Osteoblast (primary cell): ENCODE measurements around the gene CAPN12. TPM values are rescaled to one million over a fixed set of nuclear protein-coding genes. Genes with fewer than 3 reads are reported as not detected.

Experiments
- DNase-seq: peaks from one replicate; pipeline ENCODE4 v3.0.0; 2011; ENCODE audit warnings: low spot score, mixed read lengths; ENCODE audit not compliant: insufficient read length; ENCODE audit errors: missing footprints
- H2AFZ ChIP-seq: 2 replicates; pipeline ENCODE4 v1.6.0; 2011; ENCODE audit warnings: mild to moderate bottlenecking, low read length
- H3K27ac ChIP-seq: 2 replicates; pipeline ENCODE4 v1.5.1; 2011; ENCODE audit warnings: mild to moderate bottlenecking, low read depth, low read length, moderate library complexity
- H3K27me3 ChIP-seq: 2 replicates; pipeline ENCODE4 v1.6.0; 2012; ENCODE audit warnings: mild to moderate bottlenecking, control low read depth, inconsistent platforms, low read length, moderate library complexity; ENCODE audit not compliant: insufficient read depth
- H3K36me3 ChIP-seq: 2 replicates; pipeline ENCODE4 v1.5.1; 2011; ENCODE audit warnings: mild to moderate bottlenecking, low read length, control low read depth, moderate library complexity; ENCODE audit not compliant: insufficient read depth
- H3K4me1 ChIP-seq: 2 replicates; pipeline ENCODE4 v1.5.1; 2011; ENCODE audit warnings: mild to moderate bottlenecking, low read length, control low read depth, moderate library complexity; ENCODE audit not compliant: insufficient read depth
- H3K4me2 ChIP-seq: 2 replicates; pipeline ENCODE4 v1.6.0; 2011; ENCODE audit warnings: mild to moderate bottlenecking, low read length; ENCODE audit not compliant: insufficient read depth
- H3K4me3 ChIP-seq: fragments of 200-600 bp; sonication (generic); 3 replicates; pipeline ENCODE4 v1.5.1; 2012; ENCODE audit warnings: mild to moderate bottlenecking, low read length, inconsistent platforms; ENCODE audit not compliant: insufficient read depth
- H3K79me2 ChIP-seq: 2 replicates; pipeline ENCODE4 v1.6.0; 2012; ENCODE audit warnings: mild to moderate bottlenecking, low read length, control low read depth, inconsistent platforms; ENCODE audit not compliant: insufficient read depth
- H3K9me3 ChIP-seq: 2 replicates; pipeline ENCODE4 v1.5.1; 2011; ENCODE audit warnings: low read depth, low read length, control low read depth
- H4K20me1 ChIP-seq: 2 replicates; pipeline ENCODE4 v1.6.0; 2012; ENCODE audit warnings: mild to moderate bottlenecking, low read length, control low read depth; ENCODE audit not compliant: insufficient read depth
- total RNA-seq: library from RNA; depleted of rRNA; stranded (reverse); fragments of >200 nt; gene quantifications from 2 replicates; pipeline ENCODE4 v1.2.3, GENCODE V29; 2012
- TF ChIP-seq, protein P1 (sequence below): IDR thresholded peaks from 2 replicates; pipeline ENCODE4 v1.5.1; 2011; ENCODE audit warnings: mild to moderate bottlenecking, low read depth, low read length, moderate library complexity; ENCODE audit errors: extremely low read depth

CAPN12 gene
- total RNA-seq, 1 donor, result not detected

DNA sequence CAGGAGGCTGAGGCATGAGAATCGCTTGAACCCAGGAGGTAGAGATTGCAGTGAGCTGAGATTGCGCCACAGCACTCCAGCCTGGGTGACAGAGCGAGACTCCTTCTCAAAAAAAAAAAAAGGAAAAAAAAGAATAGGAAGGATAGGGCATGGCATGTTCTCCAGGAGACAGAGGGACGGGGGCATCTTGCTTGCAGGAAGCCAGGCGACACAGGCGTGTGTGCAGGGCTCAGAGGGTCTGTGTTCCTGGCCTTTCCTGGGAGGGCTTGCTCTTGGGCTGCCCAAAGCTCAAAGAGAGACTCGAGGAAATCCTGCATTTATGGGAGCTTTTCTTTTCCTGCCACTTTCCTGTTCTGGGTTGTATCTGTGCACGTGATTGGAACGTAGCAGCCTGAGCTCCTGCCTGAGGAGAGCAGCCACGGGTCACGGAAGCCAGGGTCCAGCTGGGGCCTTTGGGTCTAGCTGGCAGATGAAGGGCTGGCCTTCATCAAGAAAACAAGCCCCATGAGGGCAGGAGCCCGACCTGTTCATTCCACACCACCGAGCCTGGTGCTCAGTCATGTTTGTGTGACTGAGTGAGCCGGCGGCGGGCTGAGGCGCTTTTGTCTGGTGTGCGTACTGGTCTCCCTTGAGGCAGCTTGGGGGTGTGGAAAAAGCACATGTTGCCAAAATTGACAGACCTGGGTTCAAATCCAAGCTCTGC, 44.5 kb downstream of the CAPN12 start:
- H2AFZ ChIP-seq, result no peak overlapping the region

DNA sequence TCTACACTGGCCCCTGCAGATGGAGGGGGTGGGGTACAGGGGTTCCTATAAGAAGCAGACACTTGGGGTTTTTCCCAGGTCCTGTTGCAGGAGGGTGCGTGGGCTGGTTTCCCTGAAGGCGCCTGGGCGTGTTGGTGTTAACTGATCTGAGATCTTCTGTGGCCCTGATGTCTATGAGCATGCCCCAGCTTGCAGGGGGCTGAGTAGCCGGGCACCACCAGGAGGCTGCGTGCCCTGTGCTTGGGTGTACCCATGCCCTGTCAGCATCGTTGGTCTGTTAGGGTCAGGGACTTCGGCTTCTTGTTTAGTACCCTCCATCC, 45.3 kb downstream of the CAPN12 start:
- H3K27me3 ChIP-seq, result no peaks in the 10 kb centered on the region
- no peak overlapping the region for H3K27ac ChIP-seq
- H3K4me2 ChIP-seq, result no peak overlapping the region
- peaks cover 100% of the 10 kb centered on the region for H3K79me2 ChIP-seq
- no peak overlapping the region for H2AFZ ChIP-seq
- DNase-seq, result peak; percentile 44
- peaks cover 65% of the 10 kb centered on the region for H4K20me1 ChIP-seq
- TF ChIP-seq, protein P1, sequence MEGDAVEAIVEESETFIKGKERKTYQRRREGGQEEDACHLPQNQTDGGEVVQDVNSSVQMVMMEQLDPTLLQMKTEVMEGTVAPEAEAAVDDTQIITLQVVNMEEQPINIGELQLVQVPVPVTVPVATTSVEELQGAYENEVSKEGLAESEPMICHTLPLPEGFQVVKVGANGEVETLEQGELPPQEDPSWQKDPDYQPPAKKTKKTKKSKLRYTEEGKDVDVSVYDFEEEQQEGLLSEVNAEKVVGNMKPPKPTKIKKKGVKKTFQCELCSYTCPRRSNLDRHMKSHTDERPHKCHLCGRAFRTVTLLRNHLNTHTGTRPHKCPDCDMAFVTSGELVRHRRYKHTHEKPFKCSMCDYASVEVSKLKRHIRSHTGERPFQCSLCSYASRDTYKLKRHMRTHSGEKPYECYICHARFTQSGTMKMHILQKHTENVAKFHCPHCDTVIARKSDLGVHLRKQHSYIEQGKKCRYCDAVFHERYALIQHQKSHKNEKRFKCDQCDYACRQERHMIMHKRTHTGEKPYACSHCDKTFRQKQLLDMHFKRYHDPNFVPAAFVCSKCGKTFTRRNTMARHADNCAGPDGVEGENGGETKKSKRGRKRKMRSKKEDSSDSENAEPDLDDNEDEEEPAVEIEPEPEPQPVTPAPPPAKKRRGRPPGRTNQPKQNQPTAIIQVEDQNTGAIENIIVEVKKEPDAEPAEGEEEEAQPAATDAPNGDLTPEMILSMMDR, result no peak
- H3K9me3 ChIP-seq, result no peaks in the 10 kb centered on the region
- peaks cover 9% of the 10 kb centered on the region for H3K4me1 ChIP-seq
- H3K4me3 ChIP-seq, result no peak overlapping the region
- H3K36me3 ChIP-seq, result peaks cover 80% of the 10 kb centered on the region

More for the DNA sequence above, 44.5 kb downstream of the CAPN12 start:
- Histone ChIP-seq H3K4me2 (no peak overlapping the region), H3K4me3 (no peak overlapping the region), H3K36me3 (peaks cover 82% of the 10 kb centered on the region), H3K27me3 (no peaks in the 10 kb centered on the region), H4K20me1 (peaks cover 70% of the 10 kb centered on the region), H3K27ac (peak overlapping the region; percentile 23), H3K9me3 (no peaks in the 10 kb centered on the region), H3K79me2 (peaks cover 100% of the 10 kb centered on the region), H3K4me1 (peaks cover 9% of the 10 kb centered on the region)
- TF ChIP-seq, protein P1, result no peak
- DNase-seq, result peak; percentile 65

DNA sequence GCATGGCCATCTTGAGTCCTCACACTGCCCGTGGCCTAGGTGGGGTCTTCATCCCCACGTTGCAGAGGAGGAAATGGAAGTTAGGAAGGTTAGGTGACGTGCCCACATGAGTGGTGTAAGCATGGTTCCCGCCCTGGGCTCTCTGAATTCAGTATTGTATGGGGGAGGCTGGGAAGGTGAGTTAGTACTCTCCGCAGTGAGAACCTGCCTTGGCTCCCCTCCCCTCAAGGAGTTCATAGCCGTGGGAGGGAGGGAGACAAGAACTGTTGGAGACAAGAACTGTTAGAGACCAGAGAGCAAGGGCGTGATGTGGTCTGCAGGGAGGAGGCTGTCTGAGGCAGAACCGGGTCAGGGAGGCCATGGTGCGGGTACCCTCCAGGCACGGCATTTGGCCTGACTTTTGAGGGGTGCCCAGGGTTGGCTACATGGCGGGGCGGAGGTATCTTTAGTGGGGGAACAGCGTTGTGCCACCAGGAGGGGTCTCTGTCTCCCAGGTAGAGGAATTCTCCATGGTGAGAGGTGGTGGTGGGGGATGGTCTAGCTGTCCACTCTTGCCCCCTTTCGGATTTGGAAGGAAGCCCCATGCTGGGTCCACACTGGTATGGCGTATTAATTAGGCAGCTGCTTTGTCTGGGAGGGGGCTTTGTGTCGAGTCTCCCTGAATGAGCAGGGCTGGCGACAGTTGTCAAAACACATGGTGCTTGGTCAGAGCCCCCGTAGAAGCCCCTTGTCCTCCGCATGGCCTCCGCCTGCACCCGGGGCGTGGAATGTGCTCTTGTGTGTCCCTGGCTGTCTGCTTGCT, 45.8 kb downstream of the CAPN12 start:
- H3K4me2 ChIP-seq, result no peak overlapping the region
- no peak overlapping the region for H3K4me3 ChIP-seq
- peaks cover 80% of the 10 kb centered on the region for H3K36me3 ChIP-seq
- H3K27me3 ChIP-seq, result no peaks in the 10 kb centered on the region
- TF ChIP-seq, protein P1, result no peak
- DNase-seq, result peak; percentile 39
- no peak overlapping the region for H2AFZ ChIP-seq
- H3K27ac ChIP-seq, result peak overlapping the region; percentile 37
- no peaks in the 10 kb centered on the region for H3K9me3 ChIP-seq
- H3K79me2 ChIP-seq, result peaks cover 100% of the 10 kb centered on the region
- peaks cover 70% of the 10 kb centered on the region for H4K20me1 ChIP-seq
- H3K4me1 ChIP-seq, result peaks cover 15% of the 10 kb centered on the region

DNA sequence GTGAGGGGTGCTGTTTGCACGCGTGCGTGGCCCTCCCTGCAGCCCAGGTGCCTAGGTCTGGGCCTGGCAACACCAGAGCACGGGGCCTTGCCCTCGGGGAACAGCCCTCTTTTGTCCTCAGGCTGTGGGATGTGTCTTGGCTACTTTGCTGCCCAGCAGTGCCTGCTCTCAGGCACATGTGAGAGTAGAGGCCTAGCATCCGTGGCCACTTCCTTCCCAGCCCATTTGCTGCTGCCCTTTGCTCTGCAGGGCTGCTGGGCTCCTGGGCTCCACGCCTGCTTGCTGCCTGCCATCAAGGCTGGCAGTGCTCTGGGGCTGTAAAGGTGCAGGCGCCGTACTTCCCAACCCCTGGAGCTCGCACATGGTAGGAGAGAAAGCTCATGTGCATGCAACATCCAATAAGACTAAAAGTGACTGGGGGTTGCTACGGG, 46.6 kb downstream of the CAPN12 start:
- Histone ChIP-seq H3K4me2 (no peak overlapping the region), H3K27me3 (no peaks in the 10 kb centered on the region), H4K20me1 (peaks cover 72% of the 10 kb centered on the region), H3K79me2 (peaks cover 100% of the 10 kb centered on the region), H3K27ac (peak overlapping the region; percentile 23), H3K4me3 (no peak overlapping the region), H3K4me1 (peaks cover 23% of the 10 kb centered on the region), H2AFZ (no peak overlapping the region), H3K36me3 (peaks cover 76% of the 10 kb centered on the region), H3K9me3 (no peaks in the 10 kb centered on the region)
- TF ChIP-seq, protein P1, result no peak
- DNase-seq, result peak; percentile 73
